Fibroblast of skin of back (primary cell): ENCODE measurements around the gene TULP4.
"Not testable (repeated sequence)": the region's sequence is repeated elsewhere in the genome, so short reads cannot be mapped to it uniquely, and the experiment has no call there.

Experiments
- DNase-seq: peaks from one replicate; pipeline ENCODE4 v3.0.0-alpha.2; 2013

The TULP4 gene

DNA sequence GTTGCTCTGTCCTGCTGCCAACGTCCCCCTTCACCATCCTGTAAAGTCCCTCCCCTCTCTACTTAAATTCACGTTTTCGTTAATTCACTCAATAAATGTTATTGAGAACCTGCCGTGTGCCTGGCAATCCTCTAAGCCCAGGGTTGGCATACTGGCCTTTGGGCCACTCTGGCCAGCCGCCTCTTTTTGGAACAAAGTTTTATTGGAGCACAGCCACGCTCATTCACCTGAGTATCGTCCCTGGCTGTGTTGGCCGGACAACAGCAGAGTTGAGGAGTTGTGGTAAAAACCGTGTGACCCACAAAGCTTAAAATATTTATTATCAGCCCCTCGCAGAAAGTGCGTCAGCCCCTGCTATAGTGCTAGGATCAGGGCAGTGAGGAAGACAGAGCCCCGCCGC is 192.9 kb downstream of the TULP4 start:
- no peak for DNase-seq

DNA sequence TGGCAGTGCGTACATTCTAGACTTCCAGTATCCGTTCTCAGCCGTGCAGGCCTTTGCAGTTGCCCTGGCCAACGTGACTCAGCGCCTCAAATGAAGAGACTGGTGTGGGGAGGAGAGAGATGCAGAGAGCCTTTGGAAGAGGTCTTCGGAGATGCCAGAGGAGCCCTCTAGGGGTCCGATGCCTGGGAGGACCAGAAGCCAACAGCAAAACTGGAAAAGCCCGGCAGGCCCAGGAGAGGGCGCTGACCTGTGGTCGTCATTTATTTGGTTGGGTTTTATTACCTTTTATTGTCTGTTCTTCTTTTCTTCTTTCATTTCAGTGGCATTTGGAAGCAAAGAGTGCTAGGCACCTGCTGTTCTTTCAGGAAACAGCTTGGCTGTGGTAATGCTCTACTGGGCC is 194.3 kb downstream of the TULP4 start:
- DNase-seq, result peak; percentile 22

DNA sequence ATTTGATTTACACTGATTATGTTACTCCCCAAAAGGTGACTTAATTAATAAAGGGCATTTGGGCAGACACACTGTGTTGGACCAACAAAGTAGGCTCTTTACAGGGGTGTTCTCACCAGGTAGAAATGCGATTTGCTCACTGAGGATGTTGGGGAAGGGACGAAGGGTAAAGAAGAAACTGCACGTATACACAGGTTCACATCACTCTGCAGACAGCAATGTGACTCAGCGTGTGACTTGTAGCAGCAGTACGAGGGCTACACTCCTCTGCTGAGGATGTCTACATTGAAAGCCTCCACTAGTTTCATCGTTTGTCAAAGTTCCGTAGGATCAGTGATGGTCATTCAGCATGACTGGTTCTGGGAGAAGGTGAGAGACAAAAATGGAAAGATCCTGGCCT is 194.9 kb downstream of the TULP4 start:
- DNase-seq, result no peak

DNA sequence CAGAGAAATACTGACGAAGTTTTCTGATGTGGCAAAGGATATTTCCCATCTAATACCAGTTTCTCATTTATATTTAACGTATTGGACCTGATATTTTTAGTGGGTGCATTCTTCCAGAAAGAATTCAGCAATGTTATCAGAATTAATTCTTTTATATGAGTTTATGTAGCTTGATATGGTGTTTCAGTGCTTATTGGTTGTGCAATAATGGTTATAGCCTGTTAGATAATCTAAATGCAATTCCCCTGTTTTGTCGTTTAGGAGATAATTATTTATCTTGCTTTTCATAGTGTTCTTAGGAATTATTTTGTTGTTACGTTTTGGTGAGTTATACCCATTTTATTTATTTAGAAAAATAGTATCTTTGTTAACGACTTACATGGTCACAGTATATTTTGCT is 196.2 kb downstream of the TULP4 start:
- no peak for DNase-seq

DNA sequence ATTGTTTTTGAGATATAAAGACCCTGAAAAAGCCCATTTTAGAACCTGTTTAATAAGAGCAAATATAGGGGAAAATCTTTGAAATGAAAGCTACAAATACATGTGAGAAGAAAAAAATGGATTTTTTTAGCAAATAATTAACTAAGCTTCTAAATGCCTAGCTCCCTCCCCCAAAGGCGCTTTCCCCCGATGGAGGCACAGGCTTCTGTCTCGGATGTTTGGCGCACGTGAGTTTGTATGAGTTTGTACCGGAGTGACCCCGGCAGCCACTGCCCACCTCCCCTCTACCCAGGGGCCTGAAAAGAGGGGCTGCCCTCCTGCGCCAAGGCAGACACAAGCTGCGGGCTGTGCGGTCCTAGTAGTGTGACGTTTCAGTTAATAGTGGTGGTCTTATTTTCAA is 197.2 kb downstream of the TULP4 start:
- DNase-seq, result no peak

DNA sequence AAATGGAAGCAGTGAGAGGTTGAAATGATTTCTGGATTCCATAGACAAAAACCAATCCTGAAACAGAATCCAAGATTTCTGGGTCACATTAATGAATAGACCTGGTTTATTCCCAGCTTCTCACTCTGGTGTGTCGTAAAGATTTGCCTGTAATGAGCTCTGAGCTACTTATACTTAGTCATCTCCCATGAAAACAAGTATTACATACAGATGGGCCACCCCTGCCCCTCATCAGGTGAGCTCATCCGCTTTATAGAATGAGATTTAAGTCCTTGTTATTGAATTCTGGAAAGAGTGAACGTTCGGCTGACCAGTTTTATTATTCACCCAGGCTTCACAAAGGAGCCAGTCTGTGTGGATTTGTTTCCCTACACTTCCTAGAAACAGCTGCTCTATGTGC is 200.5 kb downstream of the TULP4 start:
- DNase-seq, result no peak

DNA sequence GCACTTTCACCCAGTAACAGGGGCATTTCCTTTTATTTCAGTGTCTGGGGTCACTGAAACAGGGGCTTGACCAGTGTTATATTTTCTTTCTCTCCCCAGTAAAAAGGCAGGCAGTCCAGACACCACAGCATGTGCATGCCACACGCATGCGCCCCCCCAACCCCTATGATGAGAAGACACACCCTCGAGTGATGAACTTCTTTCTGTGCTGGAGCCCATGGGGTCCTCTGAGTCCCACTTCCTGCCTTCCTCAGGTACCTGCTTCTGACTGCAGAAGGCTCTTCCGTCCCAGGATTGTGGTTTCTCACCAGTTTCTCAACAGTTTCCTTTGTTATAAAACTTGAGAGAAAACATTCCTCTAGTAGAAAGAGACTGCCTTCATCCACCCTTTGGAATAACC is 201.9 kb downstream of the TULP4 start:
- DNase-seq, result no peak

DNA sequence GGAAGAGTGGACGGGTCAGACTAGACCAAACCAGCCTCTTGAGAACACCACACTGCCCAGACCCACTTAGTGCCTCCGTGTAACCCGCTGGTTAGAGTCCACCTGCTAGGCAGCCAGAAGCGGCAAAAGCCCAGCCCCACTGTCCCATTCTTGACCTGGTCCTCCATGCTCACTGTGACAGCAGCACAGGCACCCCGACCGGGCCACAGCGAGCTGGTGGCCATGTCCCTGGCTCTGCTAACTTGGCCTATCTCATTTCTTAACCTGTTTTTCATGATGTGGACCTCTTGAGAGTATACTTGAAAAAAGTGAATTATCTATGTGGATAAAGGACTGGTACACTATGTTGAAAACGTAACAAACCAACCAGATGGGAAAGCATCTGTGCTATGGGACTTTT is 202.7 kb downstream of the TULP4 start:
- DNase-seq, result no peak

DNA sequence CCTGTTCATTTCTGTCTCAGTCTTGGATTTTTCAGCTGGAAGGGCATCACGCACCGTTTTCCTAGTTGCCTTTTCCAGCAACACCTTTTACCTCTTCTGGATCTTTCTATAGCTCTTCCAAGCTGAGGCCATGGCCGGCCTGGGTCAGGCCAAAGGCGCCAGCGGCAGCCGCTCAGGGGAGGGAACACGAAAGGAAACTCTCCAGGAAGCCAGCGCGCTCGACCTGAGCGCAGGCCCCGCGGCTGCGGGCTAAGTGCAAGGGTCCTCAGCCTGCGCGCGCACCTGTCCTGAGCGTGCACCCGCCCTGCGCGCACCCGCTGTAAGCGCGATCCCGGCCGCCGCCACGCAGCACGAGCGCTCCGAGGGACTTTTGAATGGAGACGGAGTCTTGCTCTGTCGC is 203.8 kb downstream of the TULP4 start:
- no peak for DNase-seq

DNA sequence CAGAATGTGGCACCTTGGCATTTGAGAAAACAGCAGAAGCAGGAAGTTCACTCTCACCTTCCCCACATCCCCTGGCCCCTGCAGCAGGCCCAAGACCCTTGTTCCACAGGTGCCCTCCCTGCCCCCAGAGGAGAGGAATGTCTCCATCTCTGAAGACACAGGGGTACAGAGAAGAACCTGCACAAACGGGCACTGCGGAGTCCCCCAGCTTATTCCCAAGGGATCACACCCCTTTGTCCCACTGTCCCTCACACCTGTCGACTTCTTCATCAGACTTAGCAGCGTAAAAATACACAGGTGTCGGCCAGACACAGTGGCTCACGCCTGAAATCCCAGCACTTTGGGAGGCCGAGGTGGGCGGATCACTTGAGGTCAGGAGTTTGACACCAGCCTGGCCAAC is 204.8 kb downstream of the TULP4 start:
- DNase-seq, result no peak

DNA sequence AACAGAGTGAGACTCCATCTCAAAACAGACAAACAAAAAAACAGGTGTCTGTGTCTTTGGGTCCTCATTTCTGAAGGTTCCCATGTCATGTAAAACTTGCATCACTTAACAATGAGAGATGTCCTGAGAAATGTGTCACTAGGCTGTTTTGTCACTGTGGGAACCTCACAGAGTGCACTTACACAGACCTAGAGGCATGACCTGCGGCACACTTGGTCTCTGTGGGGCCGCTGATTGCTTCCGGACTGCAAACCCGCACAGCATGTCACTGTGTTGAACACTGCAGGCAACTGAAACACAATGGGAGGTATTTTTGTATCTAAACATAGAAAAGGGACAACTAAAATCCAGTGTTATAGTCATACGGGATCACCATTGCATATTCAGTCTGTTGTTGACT is 205.3 kb downstream of the TULP4 start:
- DNase-seq, result peak; percentile 25

DNA sequence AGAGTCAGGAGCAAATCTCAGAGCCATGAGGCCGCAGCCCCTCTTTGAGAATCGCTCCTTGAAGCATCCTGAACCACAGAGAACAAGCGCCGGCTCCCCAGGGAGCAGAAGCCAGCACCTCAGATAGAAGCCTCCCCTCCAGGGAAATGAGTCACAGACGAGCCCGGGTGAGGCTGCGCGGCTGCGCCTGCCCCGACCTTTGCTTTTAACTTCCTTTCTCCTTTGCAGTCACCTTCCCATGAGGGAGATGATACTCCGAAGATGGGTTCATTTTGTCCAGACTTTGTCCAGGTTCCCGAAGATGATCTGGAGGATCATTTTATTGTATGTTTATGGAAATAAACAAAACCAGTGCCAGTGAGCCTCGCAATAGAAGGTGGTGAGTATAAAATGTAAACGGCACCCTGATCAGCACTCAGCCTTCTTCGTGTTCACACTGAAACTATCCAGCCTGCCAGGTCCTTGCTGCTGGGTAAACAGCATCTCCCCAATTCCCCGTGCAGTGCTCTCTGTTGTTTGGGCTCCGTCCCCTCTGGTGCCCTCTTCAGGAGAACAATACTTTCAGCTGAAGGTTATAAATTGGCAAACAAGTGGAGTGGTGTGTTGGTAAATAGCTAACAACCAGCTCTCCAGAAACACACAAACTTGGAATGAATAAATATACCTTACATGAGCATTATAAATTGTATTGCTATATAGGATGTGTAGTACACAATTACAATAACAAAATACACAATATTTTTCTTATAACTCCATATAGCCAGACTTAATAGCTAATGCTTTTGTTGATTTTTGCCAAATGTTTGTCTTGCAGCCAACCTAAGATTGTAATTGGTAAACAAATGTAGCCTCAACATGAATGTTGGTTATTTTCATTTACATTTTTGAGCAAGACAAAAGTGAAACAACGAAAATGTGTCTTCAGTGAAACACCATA is 206.2 kb downstream of the TULP4 start:
- DNase-seq, result peak; percentile 83

DNA sequence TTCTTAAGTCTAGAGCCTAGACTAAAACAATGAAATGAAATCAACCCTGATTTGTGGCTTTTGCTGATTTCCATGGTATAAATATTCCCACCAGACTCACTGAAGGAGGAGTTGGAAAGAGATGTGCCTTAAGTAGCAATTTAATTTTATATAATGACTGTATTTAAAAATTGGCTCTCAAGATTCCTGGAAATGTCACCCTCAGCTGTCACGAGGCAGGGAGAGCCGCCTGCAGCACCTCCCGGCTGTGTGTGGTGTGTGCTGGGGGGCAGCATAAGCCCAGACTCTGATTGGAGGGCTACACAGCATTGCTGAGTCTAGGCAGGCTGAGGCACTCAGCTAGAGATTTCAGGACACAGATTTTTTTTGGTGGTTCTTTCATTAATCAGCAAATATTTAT is 207.0 kb downstream of the TULP4 start:
- no peak for DNase-seq

DNA sequence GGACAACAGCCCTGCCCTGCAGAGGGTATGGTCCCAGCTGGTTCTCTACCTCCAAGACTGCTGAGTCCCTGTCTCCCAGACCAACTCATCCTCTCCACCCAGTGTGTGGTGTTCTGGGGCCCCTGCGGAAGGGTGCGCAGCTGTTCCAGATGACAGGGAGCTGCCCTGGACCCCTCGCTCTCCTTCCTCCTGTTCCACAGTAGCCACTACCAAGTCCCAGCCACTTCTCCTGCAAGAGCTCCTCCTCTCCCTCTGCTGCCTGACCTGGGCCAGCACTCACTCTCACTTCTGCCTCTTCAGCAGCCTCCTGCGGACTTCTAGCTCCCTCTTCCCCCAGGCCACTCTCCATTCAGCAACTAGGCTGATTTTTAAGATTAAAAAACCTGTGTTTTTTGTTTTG is 207.5 kb downstream of the TULP4 start:
- no peak for DNase-seq

DNA sequence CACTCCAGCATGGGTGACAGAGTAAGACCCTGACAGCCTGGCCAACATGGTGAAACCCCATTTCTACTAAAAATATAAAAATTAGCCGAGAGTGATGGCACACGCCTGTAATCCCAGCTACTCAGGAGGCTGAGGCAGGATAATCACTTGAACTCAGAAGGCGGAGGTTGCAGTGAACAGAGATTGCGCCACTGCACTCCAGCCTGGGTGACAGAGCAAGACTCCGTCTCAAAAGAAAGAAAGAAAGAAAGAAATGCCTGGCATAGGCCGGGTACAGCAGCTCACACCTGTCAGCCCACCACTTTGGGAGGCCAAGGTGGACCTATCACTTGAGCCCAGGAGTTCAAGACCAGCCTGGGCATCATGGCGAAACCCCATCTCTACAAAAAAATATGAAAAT is 208.7 kb downstream of the TULP4 start:
- DNase-seq, result not testable (repeated sequence)

DNA sequence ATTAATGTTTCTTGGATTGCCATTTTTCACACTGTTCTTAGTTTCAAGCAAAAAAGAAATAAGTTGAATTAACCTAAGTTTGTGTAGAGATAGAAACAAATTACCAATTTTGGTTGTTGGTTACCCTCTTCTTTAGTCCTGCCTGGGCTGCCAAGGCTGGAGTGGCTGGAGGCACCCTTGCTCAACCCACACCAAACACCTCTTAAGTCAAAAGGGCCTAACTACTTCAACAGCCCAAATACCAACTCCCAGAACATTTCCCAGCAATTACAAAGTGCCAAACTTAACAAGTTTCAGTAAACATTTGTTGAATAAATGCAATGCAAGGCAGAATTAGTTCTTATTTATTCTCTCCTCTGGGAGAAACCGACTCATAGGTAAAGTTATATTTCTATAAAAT is 209.5 kb downstream of the TULP4 start:
- no peak for DNase-seq

DNA sequence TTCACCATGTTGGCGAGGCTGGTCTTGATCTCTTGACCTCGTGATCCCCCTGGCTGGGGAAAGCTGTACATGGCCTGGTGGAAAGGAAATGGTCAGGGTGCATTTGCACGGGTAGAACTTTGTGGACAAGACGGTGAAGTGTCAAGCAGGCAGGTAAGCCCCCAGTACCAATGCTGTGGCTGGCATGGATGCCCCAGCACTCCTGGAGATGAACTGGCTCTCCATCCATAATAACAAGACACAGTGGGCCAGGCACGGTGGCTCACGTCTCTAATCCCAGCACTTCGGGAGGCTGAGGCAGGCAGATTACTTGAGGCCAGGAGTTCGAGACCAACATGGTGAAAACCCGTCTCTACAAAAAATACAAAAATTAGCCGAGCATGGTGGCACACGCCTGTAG is 210.4 kb downstream of the TULP4 start:
- no peak for DNase-seq

DNA sequence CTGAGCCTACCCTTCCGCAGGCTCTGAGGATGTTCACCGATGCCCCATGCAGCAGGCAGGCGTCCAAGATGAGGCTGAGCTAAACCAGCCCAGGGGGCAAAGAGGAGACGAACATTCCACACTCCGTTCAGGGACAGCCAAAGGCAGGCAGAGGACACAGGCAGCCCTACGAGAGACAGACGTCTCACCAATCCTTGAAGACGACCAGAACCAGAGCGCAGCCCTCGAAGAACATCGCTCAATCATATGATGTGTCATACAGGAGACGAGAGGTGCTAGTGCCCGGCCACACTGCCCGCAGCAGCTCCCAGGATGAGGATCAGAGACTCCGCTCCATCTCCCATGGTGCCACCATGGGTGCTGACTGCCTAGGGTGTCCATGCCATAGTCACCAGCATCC is 212.0 kb downstream of the TULP4 start:
- DNase-seq, result no peak

DNA sequence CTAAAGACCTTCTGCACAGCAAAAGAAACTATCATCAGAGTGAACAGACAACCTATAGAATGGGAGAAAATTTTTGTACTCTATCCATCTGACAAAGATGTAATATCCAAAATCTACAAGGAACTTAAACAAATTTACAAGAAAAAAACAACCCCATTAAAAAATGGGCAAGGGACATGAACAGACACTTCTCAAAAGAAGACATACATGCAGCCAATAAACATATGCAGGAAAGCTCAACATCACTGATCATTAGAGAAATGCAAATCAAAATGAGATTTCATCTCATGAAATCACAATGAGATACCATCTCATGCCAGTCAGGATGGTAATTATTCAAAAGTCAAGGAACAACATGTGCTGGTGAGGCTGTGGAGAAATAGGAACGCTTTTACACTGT is 215.6 kb downstream of the TULP4 start:
- not testable (repeated sequence) for DNase-seq

DNA sequence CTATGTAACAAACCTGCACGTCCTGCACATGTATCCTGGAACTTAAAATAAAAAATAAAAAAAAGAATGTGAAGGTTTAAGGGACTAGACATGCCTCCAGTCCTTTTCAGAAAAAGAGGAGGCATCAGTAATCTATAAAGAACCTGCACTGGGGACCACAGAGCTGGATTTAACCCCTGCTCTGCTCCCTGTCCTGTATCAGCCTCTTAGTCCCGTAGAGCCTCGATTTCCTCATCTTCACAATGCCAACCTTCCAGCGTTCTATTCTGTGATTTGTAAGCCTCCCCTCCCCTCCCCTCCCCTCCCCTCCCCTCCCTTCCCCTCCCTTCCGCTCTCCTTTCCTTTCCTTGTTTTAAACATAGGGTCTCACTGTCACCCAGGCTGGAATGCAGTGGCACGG is 216.6 kb downstream of the TULP4 start:
- no peak for DNase-seq

DNA sequence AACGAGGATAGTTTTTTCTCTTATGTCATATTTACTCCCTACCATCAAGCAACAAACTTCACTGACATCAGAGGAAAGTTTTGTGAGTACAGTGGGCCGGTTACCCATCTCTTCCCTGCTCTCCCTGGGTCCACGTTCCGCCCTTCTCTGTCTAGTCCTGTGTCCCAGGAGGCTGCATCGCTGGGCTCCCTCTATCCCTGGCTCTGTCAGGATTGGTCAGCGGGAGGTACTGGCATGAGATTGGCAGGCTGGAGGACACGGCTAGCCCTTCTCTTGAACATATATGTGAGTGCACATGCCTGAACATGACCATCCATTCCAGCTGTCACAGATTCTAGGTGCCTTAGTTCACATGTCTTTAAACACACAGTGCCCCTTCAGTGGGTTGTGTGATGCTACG is 217.4 kb downstream of the TULP4 start:
- no peak for DNase-seq

DNA sequence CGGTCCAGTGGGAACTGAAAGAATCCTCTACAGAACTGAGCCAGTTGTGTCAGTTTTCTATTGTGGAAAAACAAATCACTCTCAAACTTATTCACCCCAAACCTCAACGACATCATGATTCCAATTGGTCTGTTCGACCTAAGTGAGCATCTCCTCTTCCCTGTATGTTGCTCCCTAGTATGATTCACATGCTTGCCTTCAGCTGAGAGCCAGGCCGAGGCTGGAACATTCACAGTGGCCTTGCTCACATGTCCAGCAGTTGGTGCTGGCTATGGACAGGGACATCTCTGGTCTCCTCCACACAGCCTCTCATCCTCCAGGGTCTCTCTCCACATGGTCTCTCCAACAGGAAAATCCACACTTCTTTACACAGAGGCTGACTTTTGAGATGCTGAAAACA is 219.3 kb downstream of the TULP4 start:
- no peak for DNase-seq

DNA sequence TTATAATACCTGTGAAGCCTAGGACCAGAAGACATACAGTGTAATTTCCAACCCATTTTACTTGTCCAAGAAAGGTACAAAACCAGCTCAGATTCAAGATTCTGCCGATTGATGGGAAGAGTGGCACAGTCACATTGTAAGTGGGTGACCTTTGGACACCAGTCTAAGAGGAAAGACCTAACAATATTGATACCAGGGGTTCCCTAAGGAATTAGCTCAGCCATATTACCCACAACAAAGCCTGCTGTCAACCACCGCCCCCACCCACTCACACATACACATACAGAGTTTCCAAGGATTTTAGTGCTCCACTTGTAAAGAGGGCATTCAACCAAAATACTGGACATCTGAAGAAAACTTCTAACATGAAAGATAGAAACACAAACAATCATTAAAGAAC is 219.7 kb downstream of the TULP4 start:
- DNase-seq, result no peak

DNA sequence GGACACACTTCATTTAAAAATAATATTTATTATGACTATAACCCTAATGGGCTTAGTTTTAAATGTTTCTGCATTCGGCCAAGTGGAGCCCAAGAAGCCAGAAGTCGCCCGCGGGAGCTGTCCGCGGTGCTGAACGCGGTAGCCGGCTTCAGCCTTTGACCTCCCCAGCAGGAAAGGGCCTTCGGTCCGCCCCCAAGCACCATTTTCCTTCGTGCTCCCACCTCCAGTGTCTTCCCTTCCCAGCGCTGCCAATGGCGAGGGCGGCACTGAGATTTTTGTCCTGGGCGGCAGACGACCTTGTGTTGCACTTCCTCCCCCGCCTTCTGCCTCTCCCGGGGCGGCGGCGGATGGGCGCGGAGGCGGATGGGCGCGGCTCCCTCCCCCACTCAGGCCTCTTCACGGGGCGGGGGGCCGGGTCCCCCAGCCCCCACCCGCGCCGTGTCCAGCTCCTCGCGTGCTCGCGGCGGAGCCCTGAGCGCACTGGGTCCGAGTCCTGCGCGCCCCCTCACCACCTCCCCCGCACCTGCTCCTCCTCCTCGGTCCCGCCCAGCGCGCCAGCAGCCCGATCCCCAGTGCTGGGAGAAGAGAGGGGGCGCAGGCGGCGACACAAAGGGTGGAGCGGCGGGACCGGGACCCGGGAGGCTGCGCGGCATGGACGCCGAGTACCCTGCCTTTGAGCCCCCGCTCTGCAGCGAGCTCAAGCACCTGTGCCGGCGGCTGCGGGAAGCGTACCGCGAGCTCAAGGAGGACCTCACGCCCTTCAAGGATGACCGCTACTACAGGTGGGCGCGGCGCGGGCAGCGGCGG is 224.0 kb downstream of the TULP4 start:
- peak; percentile 72 for DNase-seq
